K562 (cell line): Measurements from ENCODE around the gene DALRD3.

Experiments
- ATF1 ChIP-seq, 2 experiments: fragments of 450-650 bp in 1 of 2; IDR thresholded peaks; 2 replicates each; pipeline ENCODE4 v1.6.1; 2016; ENCODE audit warnings: missing compliant biosample characterization in 1 of 2, missing genetic modification characterization in 1 of 2
- CTCF ChIP-seq, 3 experiments: IDR thresholded peaks in 2 of 3; conservative IDR thresholded peaks in 1 of 3; 2 replicates each; pipeline ENCODE4 v1.5.1; 2011 to 2012; ENCODE audit warnings: low read length in 3 of 3, mild to moderate bottlenecking in 3 of 3, control low read depth in 2 of 3, improper control_type of control experiment in 1 of 3, inconsistent platforms in 1 of 3, low read depth in 1 of 3, mixed read lengths in 1 of 3, moderate library complexity in 1 of 3; ENCODE audit not compliant: insufficient read depth in 2 of 3
- GATA2 ChIP-seq: sonication (generic); formaldehyde crosslinking; IDR thresholded peaks from 2 replicates; pipeline ENCODE4 v1.4.0; 2020; ENCODE audit warnings: mild to moderate bottlenecking, missing genetic modification reagents
- HDAC2 ChIP-seq: fragments of 450-650 bp; IDR thresholded peaks from 2 replicates; pipeline ENCODE4 v1.6.1; 2016; ENCODE audit warnings: mild to moderate bottlenecking
- NR2C2 ChIP-seq, 2 experiments: fragments of 200-800 bp in 1 of 2; sonication (Bioruptor generic) in 1 of 2; sonication (generic) in 1 of 2; formaldehyde crosslinking in 1 of 2; IDR thresholded peaks; 2 replicates each; pipeline versions ENCODE4 v1.6.1 to v1.8.0; 2016 to 2022; ENCODE audit warnings: mild to moderate bottlenecking in 1 of 2, missing compliant biosample characterization in 1 of 2, missing genetic modification characterization in 1 of 2, missing genetic modification reagents in 1 of 2
- PTBP1 ChIP-seq: fragments of 200-400 bp; formaldehyde crosslinking; IDR thresholded peaks from 2 replicates; pipeline ENCODE4 v1.6.1; 2017; ENCODE audit warnings: low read depth, low read length
- TCF7 ChIP-seq: sonication (generic); IDR thresholded peaks from 2 replicates; pipeline ENCODE4 v1.6.1; 2016; ENCODE audit warnings: antibody characterized with exemption, borderline replicate concordance
- TCF7L2 ChIP-seq: fragments of 150-350 bp; IDR thresholded peaks from 2 replicates; pipeline ENCODE4 v1.6.1; 2016; ENCODE audit warnings: low read depth, mild to moderate bottlenecking, low read length, moderate library complexity

GRCh38 chr3:49053543-49053942 is 35.2 kb upstream of the DALRD3 start:
- no peak for TF ChIP-seq PTBP1
- no peak for TF ChIP-seq GATA2 (CRISPR knock-in tag)
- no peak for TF ChIP-seq ATF1 (CRISPR knock-in tag; IDR thresholded peaks at IDR 0.05)
- no peak for TF ChIP-seq ATF1 (tag; IDR thresholded peaks at IDR 0.05)
- no peak for TF ChIP-seq TCF7L2
- no peak for TF ChIP-seq TCF7
- TF ChIP-seq CTCF (IDR thresholded peaks at IDR 0.05 in 2 of 3, conservative IDR thresholded peaks at IDR 0.05 in 1 of 3; ENCODE audit: insufficient read depth in 2 of 3, low read depth in 1 of 3, low read length in 3 of 3) = no peak
- no peak for TF ChIP-seq HDAC2
- no peak for TF ChIP-seq NR2C2 (CRISPR knock-in tag; IDR thresholded peaks at IDR 0.05)
- no peak for TF ChIP-seq NR2C2 (tag; IDR thresholded peaks at IDR 0.05)
